Epithelial cell of proximal tubule (primary cell): ENCODE data around the gene DAPK2. TPM values are rescaled to one million over a fixed set of nuclear protein-coding genes. Genes with fewer than 3 reads are reported as not detected.

Experiments
- DNase-seq: peaks from one replicate; pipeline ENCODE4 v3.0.0-alpha.2; 2011; ENCODE audit warnings: low read depth
- H3K4me3 ChIP-seq: 2 replicates; pipeline ENCODE4 v1.5.1; 2011; ENCODE audit warnings: low read depth, mild to moderate bottlenecking, low read length
- total RNA-seq: library from RNA; depleted of rRNA; stranded (reverse); fragments of >200 nt; gene quantifications from 2 replicates; pipeline ENCODE4 v1.2.3, GENCODE V29; 2015
- TF ChIP-seq, protein P1 (sequence below): conservative IDR thresholded peaks from 2 replicates; pipeline ENCODE4 v1.5.1; 2012; ENCODE audit warnings: low read depth, mild to moderate bottlenecking, low read length

Gene DAPK2
- total RNA-seq, 1 donor from 2014 or later = 7.3 TPM

- no peak for DNase-seq
- no peak overlapping the region for H3K4me3 ChIP-seq
- TF ChIP-seq, protein P1, sequence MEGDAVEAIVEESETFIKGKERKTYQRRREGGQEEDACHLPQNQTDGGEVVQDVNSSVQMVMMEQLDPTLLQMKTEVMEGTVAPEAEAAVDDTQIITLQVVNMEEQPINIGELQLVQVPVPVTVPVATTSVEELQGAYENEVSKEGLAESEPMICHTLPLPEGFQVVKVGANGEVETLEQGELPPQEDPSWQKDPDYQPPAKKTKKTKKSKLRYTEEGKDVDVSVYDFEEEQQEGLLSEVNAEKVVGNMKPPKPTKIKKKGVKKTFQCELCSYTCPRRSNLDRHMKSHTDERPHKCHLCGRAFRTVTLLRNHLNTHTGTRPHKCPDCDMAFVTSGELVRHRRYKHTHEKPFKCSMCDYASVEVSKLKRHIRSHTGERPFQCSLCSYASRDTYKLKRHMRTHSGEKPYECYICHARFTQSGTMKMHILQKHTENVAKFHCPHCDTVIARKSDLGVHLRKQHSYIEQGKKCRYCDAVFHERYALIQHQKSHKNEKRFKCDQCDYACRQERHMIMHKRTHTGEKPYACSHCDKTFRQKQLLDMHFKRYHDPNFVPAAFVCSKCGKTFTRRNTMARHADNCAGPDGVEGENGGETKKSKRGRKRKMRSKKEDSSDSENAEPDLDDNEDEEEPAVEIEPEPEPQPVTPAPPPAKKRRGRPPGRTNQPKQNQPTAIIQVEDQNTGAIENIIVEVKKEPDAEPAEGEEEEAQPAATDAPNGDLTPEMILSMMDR = no peak
Measured at GRCh38 chr15:63997715-63998442, 48.4 kb downstream of the DAPK2 start.

DNA sequence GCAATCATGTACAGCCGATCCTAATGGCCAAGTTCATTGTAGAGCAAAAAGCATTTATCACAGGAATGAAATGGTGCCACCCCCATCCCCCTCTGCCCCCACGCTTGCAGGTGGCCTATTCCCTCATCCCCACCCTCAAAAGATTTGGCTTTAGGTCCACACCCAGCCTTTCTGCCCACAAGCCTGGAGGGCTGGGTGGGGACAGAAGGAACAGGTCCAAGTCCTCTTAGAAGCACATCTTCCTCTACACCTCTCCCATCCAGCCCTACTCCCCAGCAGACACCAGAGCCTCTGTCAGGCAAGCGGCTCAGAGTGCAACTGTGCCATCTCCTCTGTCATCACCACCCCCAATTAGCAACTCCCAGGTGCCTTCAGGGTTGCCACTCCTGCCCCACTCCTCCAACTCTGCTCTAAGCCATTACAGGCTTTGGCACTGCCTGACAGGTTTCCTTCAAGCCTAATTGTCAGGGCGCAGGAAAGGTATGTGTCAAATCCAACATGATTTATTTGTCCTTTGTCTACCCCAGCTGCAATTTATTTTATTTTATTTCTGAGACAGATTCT lies 49.4 kb downstream of the DAPK2 start:
- no peak for DNase-seq
- TF ChIP-seq, protein P1 = no peak
- H3K4me3 ChIP-seq = no peak overlapping the region

GRCh38 chr15:63995789-63996188 lies 50.5 kb downstream of the DAPK2 start:
- no peak overlapping the region for H3K4me3 ChIP-seq
- TF ChIP-seq, protein P1 = no peak
- DNase-seq = no peak

GRCh38 chr15:63994073-63994600 lies 52.1 kb downstream of the DAPK2 start:
- TF ChIP-seq, protein P1 = no peak
- DNase-seq = no peak
- H3K4me3 ChIP-seq = no peak overlapping the region

DNA sequence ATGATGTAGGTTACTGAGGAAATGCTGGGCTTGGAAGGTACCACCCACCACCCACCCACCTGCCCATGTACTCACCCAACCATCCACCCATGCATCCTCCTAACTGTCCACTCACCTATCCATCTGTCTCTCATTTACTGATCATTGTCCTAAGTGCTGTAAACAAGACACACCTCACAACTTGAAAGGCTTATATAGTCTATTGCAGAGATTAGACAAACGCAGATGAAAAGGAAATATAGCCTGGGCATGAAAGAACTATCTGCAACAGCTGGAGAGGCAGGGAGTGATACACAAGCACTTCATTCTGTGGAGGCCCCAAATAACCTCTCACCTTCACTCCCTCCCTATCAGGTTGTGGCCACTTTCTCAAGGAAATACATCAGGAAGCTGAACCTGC lies 54.0 kb downstream of the DAPK2 start:
- H3K4me3 ChIP-seq = no peak overlapping the region
- no peak for DNase-seq
- TF ChIP-seq, protein P1 = no peak

GRCh38 chr15:63991706-63992105 lies 54.6 kb downstream of the DAPK2 start:
- no peak overlapping the region for H3K4me3 ChIP-seq
- TF ChIP-seq, protein P1 = no peak
- DNase-seq = no peak
